Measurements from ENCODE around the gene AUNIP.

Gene AUNIP

DNA sequence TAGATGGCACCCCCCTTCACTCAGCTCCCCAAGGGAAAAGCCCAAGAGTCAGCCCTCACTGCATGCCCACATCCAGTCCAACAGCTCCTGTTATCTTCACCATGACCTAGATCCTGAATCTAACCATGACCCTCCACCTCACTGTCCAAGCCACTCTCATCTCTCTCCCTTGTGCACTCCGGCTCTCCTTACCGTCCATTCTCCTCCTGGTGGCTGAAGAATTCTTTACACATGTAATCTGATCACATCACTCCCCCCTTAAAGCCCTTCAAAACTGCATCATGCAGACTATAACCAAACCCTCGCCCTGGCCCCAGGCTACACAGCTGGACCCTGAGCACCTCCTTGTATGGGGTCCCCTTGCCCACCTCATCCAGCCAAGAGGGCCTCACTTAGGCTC, 30.2 kb upstream of the AUNIP start:
- DNase-seq (ENCODE audit: low read depth in 2 of 2), result no peak

DNA sequence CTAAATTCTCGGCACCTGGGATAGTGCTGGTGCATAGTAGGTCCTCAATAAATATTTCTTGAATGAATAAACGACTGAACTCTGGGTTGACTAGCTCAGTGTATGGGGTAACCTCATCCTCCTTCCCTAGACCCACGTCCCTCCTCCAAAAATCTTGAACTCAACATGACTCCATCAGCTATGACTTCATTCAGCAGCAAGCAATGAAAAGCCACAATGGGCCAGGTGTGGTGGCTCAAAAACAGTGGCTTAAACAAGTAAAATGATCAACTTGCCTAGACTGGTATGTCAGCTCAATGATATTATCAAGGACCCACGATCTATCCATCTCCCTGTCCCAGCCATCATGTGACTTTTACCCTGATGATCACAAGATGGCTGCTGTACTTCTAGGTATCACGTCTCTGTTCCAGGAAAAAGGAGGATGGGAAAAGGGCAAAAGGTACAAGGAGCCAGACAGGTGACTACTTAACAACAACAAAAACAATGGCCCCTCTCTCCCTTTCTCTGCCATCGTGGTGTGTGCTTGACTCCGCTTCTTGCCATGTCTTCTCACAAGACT, 29.2 kb upstream of the AUNIP start:
- DNase-seq (ENCODE audit: low read depth in 2 of 2), result no peak

DNA sequence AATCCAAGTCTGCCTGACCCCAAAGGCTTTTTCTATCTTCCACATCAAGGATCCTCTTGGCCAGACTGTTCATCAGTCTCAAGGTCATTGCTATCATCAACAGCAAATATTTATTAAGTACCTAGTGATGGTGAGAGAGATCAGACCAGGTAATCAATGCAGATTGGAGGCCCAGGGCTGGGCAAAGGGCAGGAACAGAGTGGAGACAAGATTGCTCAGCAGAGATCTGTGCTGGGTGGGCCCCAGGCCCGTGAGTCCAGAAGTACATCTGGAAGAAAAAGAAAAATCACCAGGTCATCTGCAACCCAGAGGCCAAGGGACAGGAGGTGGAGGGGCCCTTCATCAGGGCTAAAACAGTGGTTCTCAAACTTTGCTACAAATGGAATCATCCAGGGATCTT, 26.3 kb upstream of the AUNIP start:
- DNase-seq (ENCODE audit: low read depth in 2 of 2), result no peak

GRCh38 chr1:25881266-25881665, 22.0 kb upstream of the AUNIP start:
- DNase-seq (ENCODE audit: low read depth in 2 of 2), result no peak

- DNase-seq (ENCODE audit: low read depth in 2 of 2), result no peak
These were observed 21.3 kb upstream of the AUNIP start for GRCh38 chr1:25880518-25880917.

- DNase-seq (ENCODE audit: low read depth in 2 of 2), result no peak
These were observed 20.4 kb upstream of the AUNIP start for GRCh38 chr1:25879675-25880074.

DNA sequence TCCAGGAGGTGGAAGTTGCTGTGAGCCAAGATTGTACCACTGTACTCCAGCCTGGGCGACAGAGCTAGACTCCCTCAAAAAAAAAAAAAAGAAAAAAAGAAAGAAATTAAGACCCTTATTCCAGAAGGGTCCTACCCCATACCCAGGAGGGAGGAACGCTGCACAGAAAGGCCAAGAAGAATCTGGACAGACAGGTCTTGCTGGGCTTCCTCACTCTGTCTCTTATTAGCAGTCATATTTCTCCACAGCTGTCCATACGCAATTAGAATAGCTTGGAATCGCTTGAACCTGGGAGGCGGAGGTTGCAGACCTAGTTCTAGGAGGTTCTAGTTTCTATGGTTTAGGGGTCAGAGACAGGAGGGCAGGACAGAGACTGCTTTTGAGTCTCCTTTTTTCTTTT, 19.4 kb upstream of the AUNIP start:
- DNase-seq (ENCODE audit: low read depth in 2 of 2), result no peak

DNA sequence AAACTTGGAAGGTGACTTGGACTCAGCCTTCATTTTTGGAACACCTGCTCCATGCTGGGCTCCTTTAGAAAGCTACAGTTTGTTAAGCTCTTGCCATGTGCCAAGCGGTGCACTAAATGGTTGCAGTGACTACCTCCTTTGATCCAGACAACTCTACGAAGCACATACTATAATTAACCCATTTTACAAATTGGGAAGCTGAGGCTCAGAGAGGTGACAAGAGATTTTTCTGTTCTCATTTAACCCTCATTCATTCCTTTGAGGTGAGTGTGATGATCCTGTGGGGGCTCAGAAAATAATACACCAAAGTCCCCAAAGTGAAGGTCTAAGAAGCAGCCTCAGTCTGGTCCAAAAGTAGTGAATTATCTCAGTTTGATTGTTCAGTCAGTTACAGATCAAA, 17.9 kb upstream of the AUNIP start:
- no peak for DNase-seq (ENCODE audit: low read depth in 2 of 2)

GRCh38 chr1:25876693-25877077, 17.4 kb upstream of the AUNIP start:
- no peak for DNase-seq (ENCODE audit: low read depth in 2 of 2)

DNA sequence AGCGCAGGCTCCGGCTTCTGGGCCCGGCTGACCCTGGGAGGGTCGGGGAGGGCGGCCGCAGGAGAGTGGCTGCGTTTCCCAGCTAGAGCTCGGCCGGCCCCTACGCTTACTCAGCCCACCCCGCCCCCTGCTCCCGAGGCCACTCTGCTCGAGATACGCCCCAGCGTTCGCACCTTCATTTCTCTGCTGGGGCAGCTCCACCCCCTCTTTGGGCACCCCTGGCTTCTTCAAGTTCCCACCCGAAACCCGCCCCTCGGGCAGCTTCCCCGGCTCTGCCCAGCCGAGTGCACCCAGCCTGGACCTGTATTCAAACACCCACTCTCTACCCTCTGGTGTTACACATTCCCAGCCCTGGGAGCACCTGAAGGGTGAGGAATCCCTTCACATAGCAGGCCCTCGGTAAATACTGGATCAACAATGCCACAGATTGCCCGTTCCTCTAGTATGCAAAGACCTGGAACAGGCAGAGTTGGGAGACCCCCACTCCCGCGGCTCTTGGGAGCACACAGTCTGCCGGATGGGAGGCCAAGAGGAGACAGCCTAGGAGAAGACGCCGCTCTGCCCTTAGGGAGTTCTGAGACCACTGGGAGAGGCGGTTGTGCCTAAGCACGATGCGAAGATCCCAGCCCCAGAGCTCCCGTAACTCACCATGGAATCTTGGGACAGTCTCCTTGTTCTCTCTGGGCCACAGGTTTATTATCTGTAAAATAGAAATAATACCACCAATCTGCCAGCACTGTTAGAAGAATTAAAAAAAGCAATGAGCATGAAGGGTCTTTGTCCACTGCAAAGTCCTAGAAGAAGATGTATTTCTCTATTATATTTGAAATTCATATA, 16.8 kb upstream of the AUNIP start:
- DNase-seq (ENCODE audit: low read depth in 2 of 2), result peak; percentile 14 to 26

- peak; percentile 53 to 55 for DNase-seq (ENCODE audit: low read depth in 2 of 2)
These were observed 16.0 kb upstream of the AUNIP start, which contains the start of gene PAQR7 for GRCh38 chr1:25875154-25875855. PAQR7 (minus strand) TSS chr1:25875708; CDS start chr1:25863839, 11,869 bp downstream.

DNA sequence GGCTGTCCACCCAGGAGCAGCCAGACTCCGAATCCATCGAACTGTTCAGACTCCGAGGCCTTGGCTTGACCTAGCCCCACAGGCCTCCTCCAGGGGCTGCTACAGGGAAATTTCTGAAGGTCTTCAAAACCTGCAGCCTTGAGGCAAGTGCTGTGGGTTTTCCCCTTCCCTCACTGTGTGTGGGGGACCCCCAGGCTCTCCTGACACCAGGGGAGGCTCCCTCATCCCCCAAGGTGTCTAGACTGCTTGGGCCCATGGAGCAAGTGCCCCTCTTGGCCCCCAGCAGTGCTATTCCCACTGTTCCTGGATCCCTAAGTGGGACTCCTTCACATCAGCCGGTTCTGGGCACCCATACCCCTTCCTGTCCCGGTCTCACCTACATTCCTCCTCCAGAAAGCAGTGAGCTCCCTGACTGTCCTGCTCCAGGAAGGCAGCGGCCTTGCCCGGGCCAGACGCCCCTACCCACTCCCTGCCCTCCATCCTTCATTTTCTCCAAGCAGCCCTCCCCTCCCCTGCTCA, 15.4 kb upstream of the AUNIP start:
- no peak for DNase-seq (ENCODE audit: low read depth in 2 of 2)

- DNase-seq (ENCODE audit: low read depth in 2 of 2), result no peak
These were observed 15.0 kb upstream of the AUNIP start for GRCh38 chr1:25874209-25874608.

DNA sequence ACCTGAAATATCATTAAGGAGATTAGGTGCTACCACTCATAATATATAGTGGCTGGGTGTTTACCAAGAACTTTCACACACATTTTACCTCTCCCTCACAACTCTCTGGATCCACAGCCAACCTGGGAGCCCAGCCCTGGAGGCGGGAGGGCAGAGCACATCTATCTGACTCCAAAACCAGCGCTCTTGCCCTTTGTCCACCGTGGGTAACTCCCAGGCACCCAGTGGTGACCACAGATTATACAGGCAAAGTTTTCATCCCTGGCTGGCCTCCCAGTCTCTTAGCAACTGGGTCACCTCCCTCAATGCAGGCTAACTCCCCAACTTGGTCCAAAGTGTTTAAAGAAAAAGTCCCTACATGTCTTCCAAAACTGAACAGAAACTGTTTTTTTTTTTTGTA, 13.9 kb upstream of the AUNIP start:
- DNase-seq (ENCODE audit: low read depth in 2 of 2), result no peak

GRCh38 chr1:25872713-25873112, 13.5 kb upstream of the AUNIP start:
- no peak for DNase-seq (ENCODE audit: low read depth in 2 of 2)

GRCh38 chr1:25871704-25872494, 12.6 kb upstream of the AUNIP start:
- DNase-seq (ENCODE audit: low read depth in 2 of 2), result no peak

DNA sequence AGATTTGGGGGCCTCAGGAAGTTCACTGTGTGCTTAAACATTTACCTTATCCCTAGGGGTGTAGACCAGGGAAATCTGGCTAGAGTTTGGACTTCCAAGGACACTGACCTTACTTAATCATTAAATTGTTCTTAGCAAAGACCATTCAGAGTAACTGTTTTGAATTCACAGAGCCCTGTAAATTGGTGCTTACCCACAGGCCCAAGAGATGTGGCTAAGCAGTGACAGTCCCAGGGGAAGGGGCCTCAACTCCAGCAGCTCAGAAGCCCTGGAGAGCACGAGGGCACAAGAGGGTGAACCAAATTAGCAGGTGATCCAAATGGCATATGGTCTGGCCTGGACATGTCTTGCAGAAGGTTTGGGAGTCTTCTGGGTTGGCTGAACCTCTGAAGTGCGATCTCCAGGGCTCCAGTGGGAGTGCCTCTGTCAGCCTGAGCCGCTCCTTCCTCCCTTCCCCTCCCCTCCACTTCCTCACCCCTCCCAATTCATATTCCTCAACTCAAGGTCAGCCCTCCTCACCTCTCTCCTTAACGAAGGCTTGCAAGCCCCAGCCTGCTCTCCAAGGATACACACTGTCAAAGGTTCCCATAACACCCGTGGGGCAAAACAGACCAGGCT, 11.9 kb upstream of the AUNIP start:
- no peak for DNase-seq (ENCODE audit: low read depth in 2 of 2)

DNA sequence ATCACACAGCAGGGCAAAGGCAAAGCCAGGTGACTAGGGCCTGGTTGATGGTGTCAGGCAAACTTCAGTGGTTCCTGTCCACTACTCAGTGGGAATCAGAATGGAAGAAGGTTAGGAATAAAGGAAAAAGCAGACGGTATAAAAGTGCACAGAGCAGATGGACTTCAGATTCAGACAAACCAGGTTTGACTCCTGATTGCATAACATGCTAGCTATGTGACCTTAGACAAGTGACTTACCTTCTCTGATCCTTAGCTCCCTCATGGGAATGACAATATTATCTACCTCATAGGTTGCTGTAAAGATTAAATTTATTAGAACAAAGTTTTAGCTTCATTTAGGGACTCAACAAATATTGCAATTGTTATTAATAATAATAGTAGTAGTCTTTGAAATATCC, 11.4 kb upstream of the AUNIP start:
- DNase-seq (ENCODE audit: low read depth in 2 of 2), result no peak

DNA sequence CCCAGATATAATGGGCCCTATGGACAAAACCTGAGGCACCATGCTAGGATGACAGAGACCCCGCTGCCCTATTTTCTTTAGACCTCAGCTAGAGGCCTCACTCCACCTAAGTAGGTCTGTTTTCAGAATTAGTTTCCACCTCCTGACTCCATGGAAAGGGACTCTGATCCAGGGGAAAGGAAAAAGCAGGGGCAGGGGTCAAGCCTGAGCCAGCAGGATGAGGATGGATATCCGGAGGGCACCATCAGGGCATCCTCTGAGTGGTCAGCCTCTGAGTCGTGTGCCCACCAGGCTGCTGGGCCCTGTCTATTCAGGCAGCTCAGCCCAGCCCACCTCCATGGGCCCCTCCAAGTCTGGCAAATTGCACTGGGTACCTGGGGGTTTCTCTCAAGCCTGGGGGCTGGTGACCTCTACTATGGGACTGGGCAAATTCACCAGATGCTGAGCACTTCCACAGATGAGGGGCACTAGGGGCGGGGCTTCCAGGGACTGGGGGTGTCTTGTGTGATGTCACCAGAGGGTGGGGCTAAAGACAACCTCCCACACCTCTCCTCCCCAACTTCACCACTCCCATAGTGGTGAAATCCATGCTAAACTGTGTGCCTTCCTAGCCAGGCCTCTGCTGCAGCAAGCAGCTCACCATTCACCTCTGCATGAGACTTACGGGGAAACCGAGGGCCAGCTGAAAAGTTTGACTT, 10.8 kb upstream of the AUNIP start:
- DNase-seq (ENCODE audit: low read depth in 2 of 2), result no peak

GRCh38 chr1:25867210-25867991, 8.1 kb upstream of the AUNIP start:
- no peak for DNase-seq (ENCODE audit: low read depth in 2 of 2)
